ENCODE data around the gene RGPD8. TPM values are rescaled to one million over a fixed set of nuclear protein-coding genes. Genes with fewer than 3 reads are reported as not detected.

The RGPD8 gene
- total RNA-seq, 1 experiment from 2014 or later: 8.1 TPM

DNA sequence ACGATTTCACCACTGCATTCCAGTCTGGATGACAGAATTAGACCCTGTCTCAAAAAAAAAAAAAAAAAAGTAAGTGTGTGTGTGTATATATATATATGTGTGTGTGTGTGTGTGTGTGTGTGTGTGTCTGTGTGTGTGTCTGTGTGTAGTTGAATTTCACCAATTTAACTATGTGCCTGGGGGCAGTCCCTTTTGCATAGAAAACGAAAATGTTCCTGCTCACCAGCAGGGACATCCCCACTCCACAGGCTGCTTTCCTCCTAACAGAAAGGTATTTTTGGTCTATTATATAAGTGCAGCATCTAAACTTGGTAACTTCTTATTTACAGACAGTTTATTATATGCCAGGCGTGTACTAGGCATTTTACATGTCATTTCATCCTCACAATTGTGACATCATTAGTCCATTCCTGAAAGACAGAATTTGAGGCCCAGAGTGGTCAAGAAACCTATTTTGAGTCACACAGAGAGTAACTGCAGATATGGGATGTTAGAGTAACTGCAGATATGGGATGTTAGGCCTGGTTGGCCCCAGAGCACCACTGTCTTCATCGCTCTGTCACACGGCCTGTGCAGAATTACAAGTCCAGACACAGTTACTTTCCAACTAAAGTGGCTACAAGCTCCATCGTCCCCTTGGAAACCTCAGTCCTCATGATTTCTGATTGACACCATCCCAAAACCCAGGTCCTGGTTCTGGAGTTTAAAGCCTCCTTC, 39.3 kb upstream of the RGPD8 start:
- no peak overlapping the region for H2BK15ac ChIP-seq (ENCODE audit: low read depth, low read length)
- no peak overlapping the region for H3K4ac ChIP-seq (ENCODE audit: low read depth, low read length)
- H4K20me1 ChIP-seq (ENCODE audit: control insufficient read depth, insufficient read depth, insufficient read length): no peaks in the 10 kb centered on the region

More for the DNA sequence above, 39.3 kb upstream of the RGPD8 start:
- H3K79me1 ChIP-seq (ENCODE audit: insufficient read depth, low read depth, low read length, poor library complexity, severe bottlenecking): no peaks in the 10 kb centered on the region
- H2BK20ac ChIP-seq (ENCODE audit: low read depth, low read length, poor library complexity, severe bottlenecking): no peak overlapping the region
- H4K91ac ChIP-seq (ENCODE audit: insufficient read length, low read depth, low read length): no peak overlapping the region
- H3K56ac ChIP-seq (ENCODE audit: insufficient read length, low read depth, low read length): no peak overlapping the region
- no peak overlapping the region for H3K4me2 ChIP-seq (ENCODE audit: insufficient read depth, insufficient read length, low read length)
- Mint-ChIP-seq H3K27ac (no peak overlapping the region), H3K36me3 (ENCODE audit: insufficient read depth in 1 of 3, low read depth in 3 of 3) (no peaks in the 10 kb centered on the region), H3K9me3 (no peaks in the 10 kb centered on the region; a peak in 1 of 5 replicates), H3K27me3 (ENCODE audit: low read depth) (peaks cover 4% of the 10 kb centered on the region; the same call in 1 of the 2 replicates), H3K4me3 (no peak overlapping the region), H3K4me1 (no peaks in the 10 kb centered on the region)
- no peak overlapping the region; the same call in 1 of the 2 replicates for H3K14ac ChIP-seq (ENCODE audit: insufficient read depth, low read length)
- H3K9me3 ChIP-seq (ENCODE audit: control insufficient read depth, low read depth, low read length): no peaks in the 10 kb centered on the region
- no peak overlapping the region for H3K23ac ChIP-seq (ENCODE audit: insufficient read length, low read depth, low read length)
- H3T11ph ChIP-seq (ENCODE audit: low read length): no peak overlapping the region
- no peaks in the 10 kb centered on the region for H3K23me2 ChIP-seq (ENCODE audit: insufficient read length, low read depth, low read length, poor library complexity, severe bottlenecking)
- TF ChIP-seq, protein P1, sequence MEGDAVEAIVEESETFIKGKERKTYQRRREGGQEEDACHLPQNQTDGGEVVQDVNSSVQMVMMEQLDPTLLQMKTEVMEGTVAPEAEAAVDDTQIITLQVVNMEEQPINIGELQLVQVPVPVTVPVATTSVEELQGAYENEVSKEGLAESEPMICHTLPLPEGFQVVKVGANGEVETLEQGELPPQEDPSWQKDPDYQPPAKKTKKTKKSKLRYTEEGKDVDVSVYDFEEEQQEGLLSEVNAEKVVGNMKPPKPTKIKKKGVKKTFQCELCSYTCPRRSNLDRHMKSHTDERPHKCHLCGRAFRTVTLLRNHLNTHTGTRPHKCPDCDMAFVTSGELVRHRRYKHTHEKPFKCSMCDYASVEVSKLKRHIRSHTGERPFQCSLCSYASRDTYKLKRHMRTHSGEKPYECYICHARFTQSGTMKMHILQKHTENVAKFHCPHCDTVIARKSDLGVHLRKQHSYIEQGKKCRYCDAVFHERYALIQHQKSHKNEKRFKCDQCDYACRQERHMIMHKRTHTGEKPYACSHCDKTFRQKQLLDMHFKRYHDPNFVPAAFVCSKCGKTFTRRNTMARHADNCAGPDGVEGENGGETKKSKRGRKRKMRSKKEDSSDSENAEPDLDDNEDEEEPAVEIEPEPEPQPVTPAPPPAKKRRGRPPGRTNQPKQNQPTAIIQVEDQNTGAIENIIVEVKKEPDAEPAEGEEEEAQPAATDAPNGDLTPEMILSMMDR (conservative IDR thresholded peaks at IDR 0.05): no peak
- H4K5ac ChIP-seq (ENCODE audit: insufficient read length, low read depth, low read length): no peak overlapping the region
- no peak overlapping the region for H3K9ac ChIP-seq (ENCODE audit: extremely low read depth, insufficient read length, low read length)
- no peak overlapping the region for H2BK5ac ChIP-seq (ENCODE audit: insufficient read length, low read length)
- H3K27me3 ChIP-seq (ENCODE audit: insufficient read depth, low read length): no peaks in the 10 kb centered on the region
- H2BK120ac ChIP-seq (ENCODE audit: low read depth, low read length, poor library complexity, severe bottlenecking): no peak overlapping the region
- no peak overlapping the region for H3K27ac ChIP-seq (ENCODE audit: insufficient read length, low read depth, low read length)
- no peaks in the 10 kb centered on the region for H3K4me1 ChIP-seq (ENCODE audit: insufficient read depth, low read length)
- WGBS (ENCODE audit: extremely low coverage, insufficient read length, low lambda C conversion rate): no CpG with 5 or more reads among the region's 6 CpGs
- no peak overlapping the region for H2AFZ ChIP-seq (ENCODE audit: low read length)
- no peaks in the 10 kb centered on the region for H3K79me2 ChIP-seq (ENCODE audit: insufficient read depth, low read length)
- H2AK5ac ChIP-seq (ENCODE audit: insufficient read length, low read length): no peak overlapping the region
- H3K18ac ChIP-seq (ENCODE audit: insufficient read length, low read depth, low read length): no peak overlapping the region
- no peak overlapping the region for H4K8ac ChIP-seq (replicated peaks; ENCODE audit: insufficient read length, low read depth, low read length)
- H2BK12ac ChIP-seq (ENCODE audit: insufficient read length, low read depth, low read length): no peak overlapping the region
- DNase-seq: no peak

All from H9 (cell line).